Left renal cortex interstitium (tissue), 4 donors: Measurements from ENCODE around the gene MICU1. TPM values are rescaled to one million over a fixed set of nuclear protein-coding genes. Genes with fewer than 3 reads are reported as not detected.
A peak's percentile ranks its signal among the peaks of the same experiment; 100 is the strongest.
"Not testable (repeated sequence)": the region's sequence is repeated elsewhere in the genome, so short reads cannot be mapped to it uniquely, and the experiment has no call there.

Experiments used
- DNase-seq, 4 donors: peaks; one replicate each; pipeline ENCODE4 v3.0.0-alpha.2; 2013; ENCODE audit warnings: low read depth in 4 of 4, low spot score in 2 of 4, missing footprints in 1 of 4
- polyA plus RNA-seq, 4 donors: library from polyadenylated mRNA; unstranded; fragments of 120-200 nt; gene quantifications; one replicate each; pipeline ENCODE4 v1.2.1, GENCODE V29; 2013; ENCODE audit not compliant: insufficient read length in 4 of 4

Gene MICU1
- polyA plus RNA-seq, 4 donors: 66.3 to 91.3 (median 75.7) TPM

- no peak for DNase-seq
These were observed 217.8 kb downstream of the MICU1 start for GRCh38 chr10:72407927-72408600.

- no peak for DNase-seq
These were observed 218.4 kb downstream of the MICU1 start for GRCh38 chr10:72407471-72407870.

- not testable (repeated sequence) for DNase-seq
These were observed 230.3 kb downstream of the MICU1 start for GRCh38 chr10:72395581-72395980.

- no peak for DNase-seq
These were observed 233.3 kb downstream of the MICU1 start for GRCh38 chr10:72392571-72392970.

- DNase-seq: no peak
These were observed 235.1 kb downstream of the MICU1 start for GRCh38 chr10:72390764-72391163.

- no peak for DNase-seq
These were observed 236.2 kb downstream of the MICU1 start for GRCh38 chr10:72389716-72390115.

- no peak for DNase-seq
These were observed 236.9 kb downstream of the MICU1 start for GRCh38 chr10:72389014-72389413.

GRCh38 chr10:72388062-72388461 is 237.8 kb downstream of the MICU1 start:
- DNase-seq: no peak

GRCh38 chr10:72386916-72387586 is 238.8 kb downstream of the MICU1 start:
- no peak for DNase-seq

- DNase-seq: no peak
These were observed 240.2 kb downstream of the MICU1 start for GRCh38 chr10:72385724-72386123.

- not testable (repeated sequence) for DNase-seq
These were observed 240.9 kb downstream of the MICU1 start for GRCh38 chr10:72384982-72385381.

GRCh38 chr10:72379776-72380175 is 246.1 kb downstream of the MICU1 start:
- DNase-seq: no peak

GRCh38 chr10:72379062-72379461 is 246.8 kb downstream of the MICU1 start:
- DNase-seq: no peak

GRCh38 chr10:72375585-72375984 is 250.3 kb downstream of the MICU1 start:
- no peak for DNase-seq

- DNase-seq: no peak
These were observed 250.7 kb downstream of the MICU1 start for GRCh38 chr10:72375173-72375572.

- DNase-seq: no peak
These were observed 255.6 kb downstream of the MICU1 start for GRCh38 chr10:72370201-72370722.

GRCh38 chr10:72367301-72367960 is 258.4 kb downstream of the MICU1 start:
- no peak for DNase-seq

GRCh38 chr10:72365106-72365895 is 260.6 kb downstream of the MICU1 start:
- DNase-seq: no peak

- peak; percentile 73 to 89 (median 74) for DNase-seq
These were observed 261.6 kb downstream of the MICU1 start for GRCh38 chr10:72364239-72364777.

GRCh38 chr10:72356987-72357386 is 268.9 kb downstream of the MICU1 start:
- no peak for DNase-seq
